Bronchial epithelial cell (primary cell): Measurements from ENCODE around the gene PPP1R12B. TPM values are rescaled to one million over a fixed set of nuclear protein-coding genes. Genes with fewer than 3 reads are reported as not detected.
"Not testable (repeated sequence)": the region's sequence is repeated elsewhere in the genome, so short reads cannot be mapped to it uniquely, and the experiment has no call there.

Experiments used
- DNase-seq: peaks from one replicate; pipeline ENCODE4 v3.0.0-alpha.2; 2010; ENCODE audit warnings: low read depth
- FAIRE-seq: peaks from 2 replicates; lab custom pipeline; 2011; peaks lifted over from hg19 to GRCh38; lab: Jason Lieb, UNC
- H3K27me3 ChIP-seq: 2 replicates; pipeline ENCODE4 v1.5.1; 2011; ENCODE audit warnings: low read length; ENCODE audit not compliant: control insufficient read depth, insufficient read depth
- H3K36me3 ChIP-seq: 2 replicates; pipeline ENCODE4 v1.5.1; 2011; ENCODE audit warnings: low read length; ENCODE audit not compliant: control insufficient read depth, insufficient read depth
- H3K4me3 ChIP-seq: 2 replicates; pipeline ENCODE4 v1.5.1; 2011; ENCODE audit warnings: mild to moderate bottlenecking, low read depth, low read length, control low read depth
- total RNA-seq: library from RNA; depleted of rRNA; stranded (reverse); fragments of >200 nt; gene quantifications from 2 replicates; pipeline ENCODE4 v1.2.1, GENCODE V29; 2014
- TF ChIP-seq, protein P1 (sequence below): IDR thresholded peaks from 2 replicates; pipeline ENCODE4 v1.5.1; 2011; ENCODE audit warnings: mild to moderate bottlenecking, moderate library complexity, low read length, control low read depth, inconsistent platforms; ENCODE audit not compliant: insufficient read depth, severe bottlenecking

The PPP1R12B gene
- total RNA-seq, 1 donor from 2014 or later = 8.7 TPM

DNA sequence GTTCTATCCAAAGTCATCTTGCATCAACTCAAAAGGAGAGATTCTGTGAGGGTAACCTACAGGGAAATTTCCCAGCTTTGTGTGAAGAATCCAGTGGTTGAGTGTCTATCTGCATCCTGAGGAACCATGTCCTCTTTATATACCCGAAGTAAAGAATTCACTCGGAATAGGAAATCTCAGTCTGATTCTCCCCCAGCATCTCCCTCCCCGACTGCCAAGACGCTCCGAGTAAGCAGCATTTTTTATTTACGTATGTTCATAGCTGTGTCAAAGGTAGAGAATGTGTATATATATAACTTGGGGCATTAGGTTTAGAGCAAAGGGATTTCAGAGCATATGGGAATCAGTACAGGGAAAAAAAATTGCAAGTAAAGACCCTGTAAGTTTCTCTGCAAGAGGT lies 191.5 kb downstream of the PPP1R12B start:
- Histone ChIP-seq H3K36me3 (no peaks in the 10 kb centered on the region), H3K27me3 (no peaks in the 10 kb centered on the region), H3K4me3 (peak overlapping the region; percentile 23)
- FAIRE-seq (no peak), DNase-seq (peak; percentile 26)
- TF ChIP-seq, protein P1, sequence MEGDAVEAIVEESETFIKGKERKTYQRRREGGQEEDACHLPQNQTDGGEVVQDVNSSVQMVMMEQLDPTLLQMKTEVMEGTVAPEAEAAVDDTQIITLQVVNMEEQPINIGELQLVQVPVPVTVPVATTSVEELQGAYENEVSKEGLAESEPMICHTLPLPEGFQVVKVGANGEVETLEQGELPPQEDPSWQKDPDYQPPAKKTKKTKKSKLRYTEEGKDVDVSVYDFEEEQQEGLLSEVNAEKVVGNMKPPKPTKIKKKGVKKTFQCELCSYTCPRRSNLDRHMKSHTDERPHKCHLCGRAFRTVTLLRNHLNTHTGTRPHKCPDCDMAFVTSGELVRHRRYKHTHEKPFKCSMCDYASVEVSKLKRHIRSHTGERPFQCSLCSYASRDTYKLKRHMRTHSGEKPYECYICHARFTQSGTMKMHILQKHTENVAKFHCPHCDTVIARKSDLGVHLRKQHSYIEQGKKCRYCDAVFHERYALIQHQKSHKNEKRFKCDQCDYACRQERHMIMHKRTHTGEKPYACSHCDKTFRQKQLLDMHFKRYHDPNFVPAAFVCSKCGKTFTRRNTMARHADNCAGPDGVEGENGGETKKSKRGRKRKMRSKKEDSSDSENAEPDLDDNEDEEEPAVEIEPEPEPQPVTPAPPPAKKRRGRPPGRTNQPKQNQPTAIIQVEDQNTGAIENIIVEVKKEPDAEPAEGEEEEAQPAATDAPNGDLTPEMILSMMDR = no peak

GRCh38 chr1:202540448-202540847 lies 191.9 kb downstream of the PPP1R12B start:
- Histone ChIP-seq H3K4me3 (peak overlapping the region; percentile 23), H3K27me3 (no peaks in the 10 kb centered on the region), H3K36me3 (no peaks in the 10 kb centered on the region)
- DNase-seq (peak; percentile 32), FAIRE-seq (no peak)
- TF ChIP-seq, protein P1 = no peak

- H3K4me3 ChIP-seq = peak overlapping the region; percentile 23
- not testable (repeated sequence) for H3K27me3 ChIP-seq, FAIRE-seq, DNase-seq, H3K36me3 ChIP-seq
Observed at GRCh38 chr1:202540858-202541257, 192.4 kb downstream of the PPP1R12B start.

- FAIRE-seq = not testable (repeated sequence)
Observed at GRCh38 chr1:202542415-202542814, 193.9 kb downstream of the PPP1R12B start.

DNA sequence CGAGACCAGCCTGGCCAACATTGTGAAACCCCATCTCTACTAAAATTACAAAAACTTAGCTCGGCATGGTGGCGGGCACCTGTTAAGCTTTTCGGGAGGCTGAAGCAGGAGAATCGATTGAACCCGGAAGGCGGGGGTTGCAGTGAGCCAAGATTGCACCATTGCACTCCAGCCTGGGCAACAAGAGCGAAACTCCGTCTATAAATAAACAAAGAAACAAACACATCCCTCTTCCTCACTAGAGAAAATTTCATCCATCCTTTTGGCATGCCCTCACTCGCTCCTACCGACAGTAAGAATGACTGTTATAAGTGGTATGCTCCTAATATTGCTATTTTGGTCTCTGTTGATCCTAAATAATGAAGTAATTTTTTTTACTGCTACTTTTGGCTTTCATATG lies 195.0 kb downstream of the PPP1R12B start:
- not testable (repeated sequence) for FAIRE-seq, H3K36me3 ChIP-seq, H3K4me3 ChIP-seq, H3K27me3 ChIP-seq
- peak; percentile 82 for DNase-seq

More at GRCh38 chr1:202542415-202542814, 193.9 kb downstream of the PPP1R12B start:
- H3K36me3 ChIP-seq, DNase-seq, H3K27me3 ChIP-seq, H3K4me3 ChIP-seq: not testable (repeated sequence)

- not testable (repeated sequence) for H3K36me3 ChIP-seq, DNase-seq, H3K4me3 ChIP-seq, H3K27me3 ChIP-seq
- peak; percentile 70 for FAIRE-seq
Observed at GRCh38 chr1:202544766-202545449, 196.4 kb downstream of the PPP1R12B start.

- not testable (repeated sequence) for FAIRE-seq, DNase-seq, H3K36me3 ChIP-seq, H3K4me3 ChIP-seq, H3K27me3 ChIP-seq
Observed at GRCh38 chr1:202545647-202546303, 197.3 kb downstream of the PPP1R12B start.

GRCh38 chr1:202546377-202546776 lies 197.9 kb downstream of the PPP1R12B start:
- FAIRE-seq, H3K27me3 ChIP-seq, H3K36me3 ChIP-seq, H3K4me3 ChIP-seq, DNase-seq: not testable (repeated sequence)

GRCh38 chr1:202546796-202547195 lies 198.3 kb downstream of the PPP1R12B start:
- H3K27me3 ChIP-seq, H3K4me3 ChIP-seq, FAIRE-seq, DNase-seq, H3K36me3 ChIP-seq: not testable (repeated sequence)
